K562 (cell line): ENCODE results near the gene WDR62.

Source experiments
- ARHGAP35 ChIP-seq: fragments of 450-650 bp; IDR thresholded peaks from 2 replicates; pipeline ENCODE4 v1.6.1; 2018; ENCODE audit not compliant: partially characterized antibody
- ATF7 ChIP-seq: fragments of 450-650 bp; IDR thresholded peaks from 2 replicates; pipeline ENCODE4 v1.7.1; 2014; ENCODE audit warnings: mild to moderate bottlenecking, moderate library complexity
- CTCF ChIP-seq, 3 experiments: IDR thresholded peaks in 2 of 3; conservative IDR thresholded peaks in 1 of 3; 2 replicates each; pipeline ENCODE4 v1.5.1; 2011 to 2012; ENCODE audit warnings: low read length in 3 of 3, mild to moderate bottlenecking in 3 of 3, control low read depth in 2 of 3, improper control_type of control experiment in 1 of 3, inconsistent platforms in 1 of 3, low read depth in 1 of 3, mixed read lengths in 1 of 3, moderate library complexity in 1 of 3; ENCODE audit not compliant: insufficient read depth in 2 of 3
- NFIC ChIP-seq: fragments of 450-650 bp; IDR thresholded peaks from 2 replicates; pipeline ENCODE4 v1.6.1; 2017; ENCODE audit warnings: mild to moderate bottlenecking, inconsistent platforms

GRCh38 chr19:36120092-36120983 is 65.6 kb downstream of the WDR62 start:
- no peak for TF ChIP-seq ARHGAP35
- no peak for TF ChIP-seq CTCF (IDR thresholded peaks at IDR 0.05 in 2 of 3, conservative IDR thresholded peaks at IDR 0.05 in 1 of 3; ENCODE audit: insufficient read depth in 2 of 3, low read depth in 1 of 3, low read length in 3 of 3)
- no peak for TF ChIP-seq NFIC
- no peak for TF ChIP-seq ATF7
